Activated naive CD4-positive, alpha-beta T cell treated with Interleukin-2 at 50 U/mL for 16 hours (primary cell): ENCODE results near the gene CPEB4.

Experiments used
- DNase-seq: peaks from one replicate; pipeline ENCODE4 v3.0.0-alpha.2; 2020

Gene CPEB4

GRCh38 chr5:173885475-173886010 lies 2.6 kb upstream of the CPEB4 start:
- DNase-seq = no peak

GRCh38 chr5:173886150-173886549 lies 2.0 kb upstream of the CPEB4 start:
- no peak for DNase-seq

GRCh38 chr5:173888473-173889131 lies 453 bp downstream of the CPEB4 start:
- peak; percentile 11 for DNase-seq

DNA sequence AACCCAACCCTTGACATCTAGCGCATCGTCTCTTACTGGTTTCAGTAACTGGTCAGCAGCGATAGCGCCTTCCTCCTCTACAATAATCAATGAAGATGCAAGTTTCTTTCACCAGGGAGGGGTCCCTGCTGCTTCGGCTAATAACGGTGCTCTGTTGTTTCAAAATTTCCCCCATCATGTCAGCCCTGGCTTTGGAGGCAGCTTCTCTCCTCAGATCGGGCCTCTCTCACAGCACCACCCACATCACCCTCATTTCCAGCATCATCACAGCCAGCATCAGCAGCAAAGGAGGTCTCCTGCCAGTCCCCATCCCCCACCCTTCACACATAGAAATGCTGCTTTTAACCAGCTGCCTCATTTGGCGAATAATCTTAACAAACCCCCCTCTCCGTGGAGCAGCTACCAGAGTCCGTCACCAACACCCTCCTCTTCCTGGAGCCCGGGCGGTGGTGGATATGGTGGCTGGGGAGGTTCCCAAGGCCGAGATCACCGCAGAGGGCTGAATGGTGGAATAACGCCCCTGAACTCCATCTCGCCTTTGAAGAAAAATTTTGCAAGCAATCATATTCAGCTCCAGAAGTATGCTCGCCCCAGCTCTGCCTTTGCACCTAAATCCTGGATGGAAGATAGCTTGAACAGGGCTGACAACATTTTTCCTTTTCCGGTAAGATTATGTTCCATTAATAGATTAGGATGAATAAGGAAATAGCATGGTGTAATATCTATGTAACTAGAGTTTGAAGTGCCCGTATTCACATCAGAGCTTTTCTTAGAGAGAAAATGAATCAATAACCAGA lies 2.2 kb downstream of the CPEB4 start:
- DNase-seq = no peak

DNA sequence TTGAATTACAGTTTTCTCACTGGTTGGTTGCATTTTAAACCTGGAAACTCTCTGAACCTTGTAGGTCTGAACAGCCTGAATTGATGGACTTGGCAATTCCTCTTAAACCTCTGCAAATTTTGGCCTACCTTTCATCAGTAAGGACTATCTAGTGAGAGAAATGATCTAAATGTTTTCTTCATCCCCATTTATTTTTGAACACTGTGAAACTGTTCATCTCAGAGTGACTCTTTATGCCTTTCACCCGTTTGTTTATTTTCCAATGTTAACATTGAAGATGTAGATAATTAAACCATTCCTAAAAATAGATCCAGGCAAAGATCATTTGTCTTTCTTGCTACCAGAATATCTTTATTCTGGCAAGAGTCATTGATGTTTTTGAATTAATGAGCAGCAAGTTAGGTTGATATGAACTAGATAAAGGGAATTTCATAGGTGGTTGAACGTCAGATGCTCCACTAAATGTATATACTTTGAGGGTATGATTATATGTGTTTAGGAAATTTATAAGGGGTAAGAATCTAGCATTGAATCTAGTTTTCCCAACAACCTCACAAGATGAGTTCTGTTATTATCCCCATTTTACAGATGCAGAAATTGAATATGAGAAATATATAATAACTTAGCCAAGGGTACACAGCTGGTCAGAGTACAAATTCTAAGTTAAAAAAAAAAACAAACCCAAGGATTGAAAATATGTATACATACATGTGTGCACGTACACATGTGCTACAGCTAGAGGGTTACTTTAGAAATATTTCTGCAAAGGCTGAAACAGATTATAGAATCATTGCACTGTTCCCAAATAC lies 3.4 kb downstream of the CPEB4 start:
- DNase-seq = no peak

DNA sequence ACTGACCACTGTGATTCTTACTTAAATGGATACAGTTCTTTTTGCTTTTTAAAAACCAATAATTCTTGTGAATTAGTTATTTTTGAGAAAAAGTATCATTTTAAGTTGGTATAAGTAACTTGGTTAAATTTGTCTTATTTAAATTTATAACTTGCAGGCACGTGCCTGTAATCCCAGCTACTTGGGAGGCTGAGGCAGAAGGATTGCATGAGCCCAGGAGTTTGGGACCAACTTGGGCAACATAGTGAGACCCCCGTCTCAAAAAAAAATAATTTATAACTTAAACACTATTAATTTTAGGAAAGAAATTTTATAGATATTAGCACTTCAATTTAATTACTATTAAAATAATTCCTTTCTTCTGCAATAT lies 5.0 kb downstream of the CPEB4 start:
- no peak for DNase-seq

GRCh38 chr5:173895401-173896165 lies 7.4 kb downstream of the CPEB4 start:
- DNase-seq = no peak

DNA sequence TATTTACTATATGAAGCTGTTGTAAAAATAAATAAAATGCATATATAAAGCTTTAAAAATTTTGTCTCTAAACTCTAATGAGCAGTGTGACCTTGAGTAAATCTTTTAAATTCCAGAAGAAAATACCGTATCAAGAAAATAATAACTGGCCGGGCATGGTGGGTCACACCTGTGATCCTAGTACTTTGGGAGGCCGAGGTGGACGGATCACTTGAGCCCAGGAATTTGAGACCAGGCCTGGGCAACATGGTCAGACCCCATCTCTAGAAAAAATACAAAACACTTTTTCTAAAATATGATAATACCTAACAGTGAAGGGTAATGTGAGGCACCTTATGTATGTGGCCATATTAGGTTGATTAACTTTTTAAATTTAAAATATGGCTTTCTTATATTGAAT lies 8.5 kb downstream of the CPEB4 start:
- no peak for DNase-seq

DNA sequence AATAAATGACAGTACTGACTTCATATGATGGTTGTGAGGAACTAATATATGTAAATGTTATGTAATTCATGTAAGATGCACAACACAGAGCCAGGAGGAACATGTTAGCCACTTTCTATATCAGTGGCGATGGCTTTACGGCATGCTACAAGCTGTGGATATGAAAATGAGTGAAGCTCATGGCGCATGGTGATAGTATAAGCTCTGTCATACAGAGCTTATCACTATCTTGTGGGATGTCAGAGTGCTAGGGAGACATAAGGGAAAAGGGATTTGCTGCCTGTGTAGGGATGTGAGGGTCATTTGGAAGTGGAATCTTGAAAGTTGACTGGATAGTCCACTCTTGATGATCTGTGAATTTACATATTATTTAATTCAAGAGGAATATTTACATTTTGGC lies 13.6 kb downstream of the CPEB4 start:
- no peak for DNase-seq

DNA sequence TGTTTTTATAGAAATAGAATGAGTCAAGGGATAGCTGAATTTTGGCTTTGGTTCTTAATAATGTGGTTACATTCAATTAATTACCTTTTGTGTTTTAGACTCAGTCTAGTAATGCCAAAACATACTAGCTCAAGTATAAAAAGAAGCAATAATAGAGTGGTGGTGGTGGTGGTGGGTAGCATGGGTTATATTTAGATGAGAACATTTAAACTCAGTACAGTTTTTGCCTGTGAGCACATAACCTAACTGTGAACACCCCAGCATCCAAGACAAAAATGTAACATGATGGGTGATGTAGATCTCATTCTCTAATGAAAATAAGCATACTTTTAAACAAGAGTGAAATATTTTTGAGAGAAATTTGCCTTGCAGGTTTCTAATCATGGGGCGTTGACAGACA lies 14.2 kb downstream of the CPEB4 start:
- no peak for DNase-seq

DNA sequence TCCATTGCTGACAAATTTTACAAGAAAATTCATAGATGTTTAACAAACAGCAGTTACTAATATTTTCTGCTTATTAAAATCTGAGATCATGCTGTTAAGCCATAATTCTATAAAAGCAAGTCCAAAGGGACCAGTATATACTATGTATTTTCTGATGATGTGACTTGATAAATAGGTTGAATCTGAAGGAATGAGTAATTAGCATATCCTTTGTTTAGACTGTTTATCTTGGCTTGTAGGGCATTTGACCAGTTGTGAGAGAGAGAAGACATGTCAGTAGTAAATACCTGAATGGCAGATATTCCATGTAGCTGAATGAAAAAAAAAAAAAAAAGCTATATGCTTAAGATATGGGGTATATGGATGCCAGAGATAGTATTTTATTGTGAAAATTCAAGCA lies 14.6 kb downstream of the CPEB4 start:
- DNase-seq = no peak

DNA sequence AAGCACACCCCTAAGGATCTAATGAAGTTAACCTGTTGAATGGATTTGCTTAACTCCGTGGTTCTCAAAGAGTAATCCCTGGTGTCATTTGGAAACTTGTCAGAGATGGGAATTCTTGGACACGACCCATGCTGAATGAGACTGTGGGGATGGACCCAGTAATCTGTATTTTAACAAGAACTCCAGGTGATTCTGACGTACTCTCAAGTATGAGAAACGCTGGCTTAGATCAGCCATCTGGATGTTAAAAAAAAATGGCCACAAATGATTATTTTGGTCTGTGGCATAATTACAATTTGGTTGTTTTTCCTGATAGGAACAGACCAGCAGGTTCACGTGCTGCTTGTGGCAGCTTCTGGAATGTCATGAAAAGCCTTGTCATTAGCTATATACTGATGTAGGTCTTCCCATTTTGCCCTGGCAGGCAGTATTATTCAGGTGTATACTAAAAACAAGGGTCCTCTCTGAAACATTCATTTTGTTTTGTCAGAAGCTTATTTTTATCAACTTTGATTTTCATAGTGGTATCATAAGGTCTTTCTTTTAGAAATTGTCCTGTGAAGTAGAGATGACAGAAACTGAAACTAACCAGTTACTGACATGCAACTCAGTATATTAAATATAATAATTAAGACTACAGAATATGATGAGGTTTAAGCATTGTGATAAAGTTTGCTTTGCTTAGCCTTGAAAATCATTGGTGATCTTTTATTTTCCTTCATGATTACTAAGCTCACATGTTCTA lies 15.4 kb downstream of the CPEB4 start:
- DNase-seq = no peak

GRCh38 chr5:173904151-173904550 lies 16.0 kb downstream of the CPEB4 start:
- DNase-seq = no peak

- no peak for DNase-seq
These were observed 19.1 kb downstream of the CPEB4 start for GRCh38 chr5:173907284-173907683.

DNA sequence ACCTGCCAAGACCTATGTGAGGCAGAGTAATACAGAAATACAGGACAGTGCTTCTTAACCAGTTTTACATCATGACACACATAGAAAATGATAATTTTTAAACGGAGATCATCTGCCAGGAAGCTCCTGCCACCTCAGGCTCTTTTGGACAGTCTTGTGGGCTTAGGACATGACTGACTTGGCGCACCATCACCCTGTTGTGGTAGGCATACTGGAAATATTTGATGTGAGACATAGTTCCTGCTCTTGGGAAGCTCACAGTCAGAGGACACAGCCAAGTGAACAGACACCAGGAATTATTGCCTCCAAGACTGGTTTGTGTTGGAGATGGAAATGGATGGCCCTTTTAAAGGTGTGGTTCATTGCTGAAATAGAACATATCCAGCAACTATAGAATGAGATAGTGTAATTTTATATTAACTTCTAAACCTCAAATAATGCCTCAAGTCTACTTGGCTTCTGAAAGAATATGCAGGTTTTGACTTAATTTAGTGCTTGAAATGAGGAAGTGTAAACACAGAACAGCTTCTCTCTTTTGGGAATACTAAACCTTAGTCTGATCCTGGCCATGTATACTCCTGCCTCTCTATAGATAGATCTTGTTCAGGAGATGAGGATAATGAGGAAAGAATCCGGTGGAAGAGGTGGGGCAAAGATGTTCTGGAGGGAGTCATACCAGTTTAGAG lies 19.7 kb downstream of the CPEB4 start:
- no peak for DNase-seq

- DNase-seq = no peak
These were observed 21.1 kb downstream of the CPEB4 start for GRCh38 chr5:173909199-173909598.

DNA sequence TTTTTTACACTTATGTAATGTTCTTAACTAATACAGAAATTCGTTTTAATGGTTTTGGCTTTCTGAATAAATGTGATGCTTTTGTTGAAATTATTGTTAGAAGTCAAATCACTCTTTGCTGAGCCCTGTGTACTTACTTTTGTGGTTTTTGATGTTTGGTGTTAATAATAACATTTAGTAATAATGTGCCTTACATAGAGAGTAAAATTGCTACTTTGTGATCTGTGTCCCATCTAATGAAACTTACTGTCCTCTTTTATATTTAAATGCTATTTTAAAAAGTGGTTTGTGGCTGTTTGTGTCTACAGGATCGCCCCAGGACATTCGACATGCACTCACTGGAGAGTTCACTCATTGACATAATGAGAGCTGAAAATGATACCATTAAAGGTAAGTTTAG lies 22.1 kb downstream of the CPEB4 start:
- no peak for DNase-seq

DNA sequence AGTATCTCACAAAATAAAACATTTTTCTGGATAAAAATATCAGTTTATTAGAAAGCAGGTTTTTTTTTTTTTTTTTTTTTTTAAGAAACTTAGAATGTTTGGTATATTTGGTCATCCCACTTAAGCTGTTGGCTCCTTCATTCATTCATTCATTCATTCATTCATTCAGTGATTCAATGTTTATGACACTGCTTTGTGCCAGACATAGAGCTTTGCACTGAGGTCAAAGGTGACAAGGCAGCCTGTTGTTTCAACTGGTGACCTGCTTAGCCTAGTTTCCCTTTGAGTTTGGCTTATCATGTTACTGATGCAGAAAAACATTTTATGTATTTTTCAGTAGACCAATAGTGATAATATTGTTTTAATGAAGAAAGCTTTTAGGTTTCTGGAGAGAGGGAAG lies 23.5 kb downstream of the CPEB4 start:
- no peak for DNase-seq

DNA sequence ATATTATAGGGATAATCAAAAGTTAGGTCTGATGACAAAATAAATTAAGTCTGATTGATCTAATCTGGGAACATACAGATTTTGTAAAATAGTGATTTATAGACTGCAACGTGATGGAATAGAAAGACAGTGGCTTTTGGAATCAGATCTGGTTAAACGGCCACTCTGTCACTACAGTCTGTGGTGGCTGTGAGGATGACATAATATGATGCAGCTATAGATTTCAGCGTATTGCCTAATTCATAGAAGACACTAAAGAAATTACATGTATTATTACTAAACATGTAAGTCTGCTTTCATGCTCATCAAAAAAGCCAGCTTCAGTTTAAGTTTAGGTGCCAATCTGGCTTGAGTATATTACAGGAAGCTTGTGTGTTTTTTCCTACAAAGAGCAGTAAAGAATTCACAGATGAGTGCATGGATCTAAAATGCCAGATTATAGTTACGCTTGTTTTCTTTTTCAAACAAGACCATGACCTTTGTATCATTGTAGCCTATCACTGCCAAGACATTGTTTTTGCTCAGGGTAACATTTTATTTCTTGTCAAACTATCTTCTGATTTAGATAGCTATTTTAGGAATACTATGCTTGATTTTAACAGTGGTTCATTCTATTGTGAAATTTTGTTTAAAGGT lies 25.7 kb downstream of the CPEB4 start:
- DNase-seq = no peak

- DNase-seq = no peak
These were observed 27.3 kb downstream of the CPEB4 start for GRCh38 chr5:173915310-173916014.
